ENCODE results near the gene ADGRA1.

The ADGRA1 gene

GRCh38 chr10:133087045-133087678, 562 bp upstream of the ADGRA1 start:
- no peaks in the 10 kb centered on the region for H3K27me3 ChIP-seq (ENCODE audit: low read depth, low read length)

DNA sequence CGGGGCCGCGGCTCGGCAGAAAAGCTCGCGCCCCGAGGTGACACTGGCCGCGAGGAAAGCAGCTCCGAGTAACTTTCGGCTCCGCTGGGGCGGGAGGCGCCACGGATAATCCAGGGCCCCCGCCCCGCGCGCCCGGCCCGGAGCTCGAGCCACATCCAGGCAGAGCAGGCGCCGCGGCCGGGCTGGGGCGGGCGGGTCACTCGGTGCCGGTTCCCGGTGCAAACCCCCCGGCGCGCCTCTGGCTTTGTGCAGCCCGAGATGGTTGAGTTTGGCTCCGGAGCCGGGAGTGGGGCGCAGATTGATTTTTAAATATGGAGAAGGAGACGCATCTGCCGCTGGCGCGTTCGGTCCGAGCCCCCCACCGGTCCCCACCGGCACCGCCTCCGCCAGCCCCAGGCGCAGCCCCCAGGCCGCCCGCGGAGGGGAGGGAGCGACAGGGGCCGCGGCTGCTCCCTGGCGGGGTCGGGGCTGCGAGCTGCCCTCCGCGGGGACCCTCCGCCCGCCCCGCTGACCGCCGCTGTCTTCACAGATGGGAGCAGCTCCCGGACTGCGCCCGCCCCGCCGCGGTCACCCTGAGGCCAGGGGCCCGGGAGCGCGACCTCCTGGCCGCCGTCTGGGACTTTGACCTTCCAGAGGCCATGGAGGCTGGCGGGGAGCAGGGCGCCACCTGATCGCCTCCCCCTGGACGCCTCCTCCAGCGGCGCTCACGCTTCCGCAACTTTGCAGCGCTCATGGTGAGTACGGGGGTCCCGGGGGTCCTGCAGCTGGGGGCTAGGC, 643 bp downstream of the ADGRA1 start:
- no peak overlapping the region for H3K27ac ChIP-seq (ENCODE audit: low read length)
- H3K27me3 ChIP-seq (ENCODE audit: low read depth, low read length) = no peaks in the 10 kb centered on the region
- H3K9me3 ChIP-seq (ENCODE audit: insufficient read depth, low read length) = no peaks in the 10 kb centered on the region
- no peak overlapping the region for H3K9ac ChIP-seq (ENCODE audit: low read length)
- no peaks in the 10 kb centered on the region for H3K36me3 ChIP-seq (replicated peaks; ENCODE audit: low read depth, low read length)
- H3K4me2 ChIP-seq (ENCODE audit: low read length) = no peak overlapping the region
- TF ChIP-seq EZH2phosphoT487 (IDR thresholded peaks at IDR 0.05; ENCODE audit: low read depth) = no peak
- TF ChIP-seq, protein P1, sequence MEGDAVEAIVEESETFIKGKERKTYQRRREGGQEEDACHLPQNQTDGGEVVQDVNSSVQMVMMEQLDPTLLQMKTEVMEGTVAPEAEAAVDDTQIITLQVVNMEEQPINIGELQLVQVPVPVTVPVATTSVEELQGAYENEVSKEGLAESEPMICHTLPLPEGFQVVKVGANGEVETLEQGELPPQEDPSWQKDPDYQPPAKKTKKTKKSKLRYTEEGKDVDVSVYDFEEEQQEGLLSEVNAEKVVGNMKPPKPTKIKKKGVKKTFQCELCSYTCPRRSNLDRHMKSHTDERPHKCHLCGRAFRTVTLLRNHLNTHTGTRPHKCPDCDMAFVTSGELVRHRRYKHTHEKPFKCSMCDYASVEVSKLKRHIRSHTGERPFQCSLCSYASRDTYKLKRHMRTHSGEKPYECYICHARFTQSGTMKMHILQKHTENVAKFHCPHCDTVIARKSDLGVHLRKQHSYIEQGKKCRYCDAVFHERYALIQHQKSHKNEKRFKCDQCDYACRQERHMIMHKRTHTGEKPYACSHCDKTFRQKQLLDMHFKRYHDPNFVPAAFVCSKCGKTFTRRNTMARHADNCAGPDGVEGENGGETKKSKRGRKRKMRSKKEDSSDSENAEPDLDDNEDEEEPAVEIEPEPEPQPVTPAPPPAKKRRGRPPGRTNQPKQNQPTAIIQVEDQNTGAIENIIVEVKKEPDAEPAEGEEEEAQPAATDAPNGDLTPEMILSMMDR (IDR thresholded peaks at IDR 0.05; ENCODE audit: low read depth, low read length) = no peak
- H3K79me2 ChIP-seq (ENCODE audit: low read length) = no peaks in the 10 kb centered on the region
- no peaks in the 10 kb centered on the region for H3K4me1 ChIP-seq (ENCODE audit: low read length)
- no peak overlapping the region for H3K4me3 ChIP-seq (ENCODE audit: low read length)
- no peak overlapping the region for H2AFZ ChIP-seq (ENCODE audit: low read depth, low read length)
- H4K20me1 ChIP-seq (ENCODE audit: insufficient read depth, low read length) = no peaks in the 10 kb centered on the region

More at GRCh38 chr10:133087045-133087678, 562 bp upstream of the ADGRA1 start:
- Histone ChIP-seq H3K36me3 (replicated peaks; ENCODE audit: low read depth, low read length) (no peaks in the 10 kb centered on the region), H3K27ac (ENCODE audit: low read length) (no peak overlapping the region), H2AFZ (ENCODE audit: low read depth, low read length) (no peak overlapping the region), H3K4me3 (ENCODE audit: low read length) (no peak overlapping the region), H3K9me3 (ENCODE audit: insufficient read depth, low read length) (no peaks in the 10 kb centered on the region), H3K79me2 (ENCODE audit: low read length) (no peaks in the 10 kb centered on the region), H3K4me1 (ENCODE audit: low read length) (no peaks in the 10 kb centered on the region), H3K4me2 (ENCODE audit: low read length) (no peak overlapping the region), H4K20me1 (ENCODE audit: insufficient read depth, low read length) (no peaks in the 10 kb centered on the region), H3K9ac (ENCODE audit: low read length) (no peak overlapping the region)
- TF ChIP-seq EZH2phosphoT487 (IDR thresholded peaks at IDR 0.05; ENCODE audit: low read depth) = no peak
- TF ChIP-seq, protein P1 (IDR thresholded peaks at IDR 0.05; ENCODE audit: low read depth, low read length) = no peak

DNA sequence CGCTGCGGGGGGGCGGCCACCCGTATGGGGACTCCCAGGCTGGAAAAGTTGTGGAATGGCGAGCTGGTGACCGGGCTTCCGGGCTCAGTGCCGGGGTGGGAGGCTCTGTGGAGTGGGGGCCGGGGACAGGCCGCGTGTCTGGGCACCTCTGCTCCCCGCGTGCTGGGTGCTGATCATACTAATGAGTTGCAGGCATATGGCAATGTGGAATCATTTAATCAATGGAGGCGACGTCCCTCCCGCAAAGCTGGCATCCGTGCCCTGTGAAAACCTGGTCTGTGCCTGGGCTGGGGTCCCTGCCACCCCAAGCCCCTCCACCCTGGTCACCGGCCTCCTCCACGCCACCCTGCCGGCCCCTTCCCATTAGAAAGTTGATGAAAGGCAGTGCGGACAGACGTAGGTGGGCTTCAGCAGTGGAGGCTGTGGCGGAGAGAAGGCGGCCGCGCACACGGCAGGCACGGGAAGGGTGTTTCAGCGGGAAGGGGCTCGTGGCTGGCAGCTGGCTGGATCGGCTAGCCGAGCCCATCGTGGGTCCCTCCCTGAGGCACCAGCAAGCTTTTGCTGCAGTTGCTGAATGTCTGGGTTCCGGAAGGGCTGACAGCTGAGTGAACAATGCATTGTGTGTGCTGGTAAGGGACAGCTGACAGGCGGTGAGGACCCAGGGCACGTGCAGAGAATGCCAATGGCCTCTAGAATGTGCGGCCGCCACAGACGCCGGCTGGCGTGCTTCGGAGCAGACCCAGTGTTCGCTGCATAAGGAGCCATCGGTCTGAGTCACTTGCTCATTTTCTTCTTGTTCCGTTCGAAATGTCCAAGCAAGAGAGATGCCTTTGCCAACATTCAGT, 1.5 kb downstream of the ADGRA1 start:
- Histone ChIP-seq H3K4me2 (ENCODE audit: low read length) (no peak overlapping the region), H3K79me2 (ENCODE audit: low read length) (no peaks in the 10 kb centered on the region), H4K20me1 (ENCODE audit: insufficient read depth, low read length) (no peaks in the 10 kb centered on the region), H3K9me3 (ENCODE audit: insufficient read depth, low read length) (no peaks in the 10 kb centered on the region), H2AFZ (ENCODE audit: low read depth, low read length) (no peak overlapping the region), H3K27me3 (ENCODE audit: low read depth, low read length) (no peaks in the 10 kb centered on the region), H3K27ac (ENCODE audit: low read length) (no peak overlapping the region), H3K36me3 (replicated peaks; ENCODE audit: low read depth, low read length) (no peaks in the 10 kb centered on the region), H3K4me1 (ENCODE audit: low read length) (no peaks in the 10 kb centered on the region), H3K9ac (ENCODE audit: low read length) (no peak overlapping the region), H3K4me3 (ENCODE audit: low read length) (no peak overlapping the region)
- no peak for TF ChIP-seq EZH2phosphoT487 (IDR thresholded peaks at IDR 0.05; ENCODE audit: low read depth)

DNA sequence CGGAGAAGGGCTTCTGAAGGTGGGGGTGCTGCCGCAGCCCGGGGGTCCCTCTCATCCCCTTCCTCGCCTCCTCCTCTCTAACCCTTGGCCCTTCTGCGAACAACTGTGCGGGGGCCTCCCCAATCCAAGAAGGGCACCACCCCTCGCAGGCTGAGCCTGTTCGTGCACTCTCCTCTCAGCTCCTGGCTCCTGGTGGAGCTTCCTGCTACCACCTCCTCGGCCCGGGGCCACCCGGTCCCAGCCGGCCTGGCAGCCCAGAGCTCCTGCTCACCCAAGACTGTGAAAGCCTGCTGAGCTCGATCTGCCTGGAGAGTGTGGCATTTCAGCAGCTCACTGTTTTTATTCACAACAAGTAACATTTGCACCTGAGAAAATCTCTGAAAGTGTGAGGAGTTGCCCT, 2.4 kb downstream of the ADGRA1 start:
- H3K27ac ChIP-seq (ENCODE audit: low read length) = no peak overlapping the region
- H4K20me1 ChIP-seq (ENCODE audit: insufficient read depth, low read length) = no peaks in the 10 kb centered on the region
- H2AFZ ChIP-seq (ENCODE audit: low read depth, low read length) = no peak overlapping the region
- H3K4me2 ChIP-seq (ENCODE audit: low read length) = no peak overlapping the region
- no peaks in the 10 kb centered on the region for H3K9me3 ChIP-seq (ENCODE audit: insufficient read depth, low read length)
- H3K79me2 ChIP-seq (ENCODE audit: low read length) = no peaks in the 10 kb centered on the region
- no peak overlapping the region for H3K9ac ChIP-seq (ENCODE audit: low read length)
- H3K4me3 ChIP-seq (ENCODE audit: low read length) = no peak overlapping the region
- H3K4me1 ChIP-seq (ENCODE audit: low read length) = no peaks in the 10 kb centered on the region
- H3K36me3 ChIP-seq (replicated peaks; ENCODE audit: low read depth, low read length) = no peaks in the 10 kb centered on the region
- TF ChIP-seq EZH2phosphoT487 (IDR thresholded peaks at IDR 0.05; ENCODE audit: low read depth) = no peak
- TF ChIP-seq, protein P1 (IDR thresholded peaks at IDR 0.05; ENCODE audit: low read depth, low read length) = no peak
- H3K27me3 ChIP-seq (ENCODE audit: low read depth, low read length) = no peaks in the 10 kb centered on the region
